K562 (cell line): ENCODE results near the gene UBE2E1. TPM values are rescaled to one million over a fixed set of nuclear protein-coding genes. Genes with fewer than 3 reads are reported as not detected.
A peak's percentile ranks its signal among the peaks of the same experiment; 100 is the strongest.

ENCODE experiments used
- AFF1 ChIP-seq, 2 experiments: fragments of 450-650 bp; IDR thresholded peaks; 2 replicates each; pipeline ENCODE4 v1.6.1; 2018; ENCODE audit warnings: mild to moderate bottlenecking in 2 of 2, low read depth in 1 of 2; ENCODE audit not compliant: partially characterized antibody in 2 of 2
- CCAR2 ChIP-seq: fragments of 200-400 bp; formaldehyde crosslinking; IDR thresholded peaks from 2 replicates; pipeline ENCODE4 v1.6.1; 2017; ENCODE audit warnings: mild to moderate bottlenecking, low read depth, low read length
- CEBPG ChIP-seq, 3 experiments: fragments of 200-800 bp in 1 of 3; sonication (Bioruptor generic) in 1 of 3; sonication (generic) in 1 of 3; formaldehyde crosslinking in 1 of 3; IDR thresholded peaks in 2 of 3; conservative IDR thresholded peaks in 1 of 3; 2 replicates each; pipeline versions ENCODE4 v1.6.1 to v1.8.0; 2016 to 2022; ENCODE audit warnings: missing compliant biosample characterization in 2 of 3, missing genetic modification characterization in 2 of 3, mild to moderate bottlenecking in 1 of 3, missing genetic modification reagents in 1 of 3
- CREM ChIP-seq: IDR thresholded peaks from 2 replicates; pipeline ENCODE4 v1.6.1; 2014; ENCODE audit warnings: antibody characterized with exemption, low read depth
- E2F4 ChIP-seq: sonication (generic); formaldehyde crosslinking; IDR thresholded peaks from 2 replicates; pipeline ENCODE4 v1.8.0; 2022; ENCODE audit warnings: mild to moderate bottlenecking, low read depth, missing genetic modification reagents
- GTF2A2 ChIP-seq: IDR thresholded peaks from 2 replicates; pipeline ENCODE4 v1.6.1; 2016; ENCODE audit warnings: mild to moderate bottlenecking, missing genetic modification characterization, missing compliant biosample characterization
- HNRNPUL1 ChIP-seq: fragments of 200-400 bp; formaldehyde crosslinking; IDR thresholded peaks from 2 replicates; pipeline ENCODE4 v1.6.1; 2017; ENCODE audit warnings: low read length
- MAZ ChIP-seq, 2 experiments: fragments of 450-650 bp in 1 of 2; sonication (generic) in 1 of 2; formaldehyde crosslinking; IDR thresholded peaks in 1 of 2; conservative IDR thresholded peaks in 1 of 2; 2 replicates each; pipeline versions ENCODE4 v1.4.0 to v1.5.0; 2020; ENCODE audit warnings: mild to moderate bottlenecking in 1 of 2, missing genetic modification reagents in 1 of 2
- MEIS2 ChIP-seq: fragments of 450-650 bp; IDR thresholded peaks from 2 replicates; pipeline ENCODE4 v1.6.1; 2014; ENCODE audit warnings: mild to moderate bottlenecking; ENCODE audit not compliant: partially characterized antibody
- NR2C2 ChIP-seq, 2 experiments: fragments of 200-800 bp in 1 of 2; sonication (Bioruptor generic) in 1 of 2; sonication (generic) in 1 of 2; formaldehyde crosslinking in 1 of 2; IDR thresholded peaks; 2 replicates each; pipeline versions ENCODE4 v1.6.1 to v1.8.0; 2016 to 2022; ENCODE audit warnings: mild to moderate bottlenecking in 1 of 2, missing compliant biosample characterization in 1 of 2, missing genetic modification characterization in 1 of 2, missing genetic modification reagents in 1 of 2
- PCBP1 ChIP-seq: fragments of 200-400 bp; formaldehyde crosslinking; IDR thresholded peaks from 2 replicates; pipeline ENCODE4 v1.6.1; 2018; ENCODE audit warnings: mild to moderate bottlenecking, low read depth, low read length; ENCODE audit not compliant: poor library complexity, severe bottlenecking
- STAT5A ChIP-seq: IDR thresholded peaks from 2 replicates; pipeline ENCODE4 v1.6.1; 2012; ENCODE audit warnings: low read length, inconsistent platforms, borderline replicate concordance
- THRB ChIP-seq: fragments of 450-650 bp; formaldehyde crosslinking; conservative IDR thresholded peaks from 2 replicates; pipeline ENCODE4 v1.4.0; 2022; ENCODE audit warnings: mild to moderate bottlenecking, missing genetic modification characterization
- USF2 ChIP-seq: sonication (generic); formaldehyde crosslinking; IDR thresholded peaks from 2 replicates; pipeline ENCODE4 v1.5.0; 2020; ENCODE audit warnings: missing genetic modification reagents
- ZFPM2 ChIP-seq: fragments of 250-450 bp; sonication (Bioruptor Pico); IDR thresholded peaks from 2 replicates; pipeline ENCODE4 v1.5.1; 2022; ENCODE audit warnings: mild to moderate bottlenecking
- ZNF253 ChIP-seq: fragments of 250-450 bp; sonication (Bioruptor Pico); conservative IDR thresholded peaks from 2 replicates; pipeline ENCODE4 v1.6.1; 2021; ENCODE audit warnings: mild to moderate bottlenecking
- ZNF354B ChIP-seq: fragments of 250-450 bp; sonication (Bioruptor Pico); IDR thresholded peaks from 2 replicates; pipeline ENCODE4 v1.4.0; 2020
- ZNF512 ChIP-seq: IDR thresholded peaks from 2 replicates; pipeline ENCODE4 v1.6.1; 2016; ENCODE audit warnings: missing genetic modification characterization, missing compliant biosample characterization
- ZSCAN29 ChIP-seq: fragments of 450-650 bp; IDR thresholded peaks from 2 replicates; pipeline ENCODE4 v1.6.1; 2017
- polyA plus RNA-seq, 8 experiments: library from polyadenylated mRNA; depleted of rRNA in 4 of 8; stranded (reverse) in 5 of 8; unstranded in 3 of 8; fragments of >200 nt; fragmentation: Nextera tagmentation in 2 of 8; fragmentation: Illumina TruSeq in 1 of 8; extraction: Ambion mirVana in 2 of 8; extraction: Trizol in 1 of 8; gene quantifications; 2 replicates each; pipeline versions ENCODE4 v1.2.1 to v1.2.3, GENCODE V29; 2011 to 2014; ENCODE audit warnings: inconsistent platforms in 1 of 8, missing spikeins in 1 of 8
- total RNA-seq, 7 experiments: library from RNA; depleted of rRNA in 6 of 7; stranded (reverse); fragments of >200 nt in 6 of 7; fragmentation: Illumina TruSeq in 2 of 7; extraction: Trizol in 2 of 7; gene quantifications; 2 replicates each; pipeline versions ENCODE4 v1.2.1 to v1.2.3, GENCODE V29; 2011 to 2021; ENCODE audit warnings: low replicate concordance in 1 of 7

The UBE2E1 gene
- total and polyA plus RNA-seq, 9 of the 15 experiments (the other 6 are each of a cell fraction or from before 2014, with no cell fraction given) = 54.4 to 294 (median 165) TPM

GRCh38 chr3:23920151-23920655 is 114.4 kb downstream of the UBE2E1 start (continued):
- no peak for TF ChIP-seq AFF1 (IDR thresholded peaks at IDR 0.05; ENCODE audit: low read depth in 1 of 2, partially characterized antibody in 2 of 2)
- no peak for TF ChIP-seq MEIS2
- no peak for TF ChIP-seq ZNF512 (tag)
- no peak for TF ChIP-seq CREM
- TF ChIP-seq ZFPM2 (CRISPR knock-in tag) = no peak
- TF ChIP-seq GTF2A2 (tag) = no peak
- TF ChIP-seq THRB (CRISPR knock-in tag) = 0 out of 2 replicates have a peak, but pooled peaks have one; percentile 37
- 0 out of 2 replicates have a peak, but pooled peaks have one; percentile 49 for TF ChIP-seq ZNF253 (CRISPR knock-in tag)
- TF ChIP-seq E2F4 (CRISPR knock-in tag) = no peak
- no peak for TF ChIP-seq MAZ (CRISPR knock-in tag; conservative IDR thresholded peaks at IDR 0.05 in 1 of 2, IDR thresholded peaks at IDR 0.05 in 1 of 2)
- no peak for TF ChIP-seq NR2C2 (CRISPR knock-in tag; IDR thresholded peaks at IDR 0.05)
- no peak for TF ChIP-seq NR2C2 (tag; IDR thresholded peaks at IDR 0.05)
- no peak for TF ChIP-seq STAT5A
- no peak for TF ChIP-seq USF2 (CRISPR knock-in tag)
- no peak for TF ChIP-seq ZNF354B
- TF ChIP-seq CEBPG (CRISPR knock-in tag; IDR thresholded peaks at IDR 0.05) = no peak
- TF ChIP-seq CEBPG (tag; conservative IDR thresholded peaks at IDR 0.05 in 1 of 2, IDR thresholded peaks at IDR 0.05 in 1 of 2) = peak in 1 of 2 experiments; percentile 53; a peak in 1 of 4 replicates
- TF ChIP-seq CCAR2 = no peak
- TF ChIP-seq HNRNPUL1 = no peak
- no peak for TF ChIP-seq ZSCAN29
- TF ChIP-seq PCBP1 = no peak
